ENCODE measurements around the gene AP2M1. TPM values are rescaled to one million over a fixed set of nuclear protein-coding genes. Genes with fewer than 3 reads are reported as not detected.

Gene AP2M1
- polyA plus RNA-seq, 1 donor = 286 TPM

DNA sequence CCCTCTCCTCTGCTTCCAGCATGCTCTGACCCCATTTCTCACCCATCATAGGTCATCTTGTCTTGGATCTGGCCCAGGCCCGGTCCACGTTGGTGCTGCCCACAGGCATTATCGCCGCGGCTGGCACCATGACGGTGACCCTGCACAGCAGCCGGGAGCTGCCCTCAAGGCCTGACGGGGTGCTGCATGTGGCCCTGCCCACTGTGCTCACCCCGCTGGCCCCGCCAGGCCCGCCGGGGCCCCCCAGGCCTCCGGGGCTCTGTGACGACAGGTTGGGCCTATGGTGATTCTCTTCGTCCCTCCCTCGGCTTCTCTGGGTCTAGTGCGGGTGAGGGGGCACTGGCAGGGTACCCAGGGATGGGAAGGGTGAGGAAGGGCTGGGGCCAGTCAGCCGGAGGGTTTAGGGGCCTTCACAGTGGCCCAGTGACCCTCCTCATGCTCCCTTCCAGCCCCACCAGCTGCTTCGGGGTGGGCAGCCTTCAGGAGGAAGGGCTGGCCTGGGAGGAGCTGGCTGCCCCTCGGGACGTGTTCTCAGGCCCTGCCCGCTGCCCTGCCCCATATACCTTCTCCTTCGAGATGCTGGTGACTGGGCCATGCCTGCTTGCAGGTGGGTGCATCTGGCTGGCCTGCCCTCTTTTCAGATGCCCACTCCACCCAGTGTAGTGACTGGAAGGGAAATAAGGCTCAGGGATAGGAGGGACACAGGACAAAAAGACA lies 58.6 kb downstream of the AP2M1 start:
- DNase-seq = no peak
- H3K4me1 ChIP-seq (ENCODE audit: control insufficient read depth, insufficient read depth, low read length) = peaks cover 8% of the 10 kb centered on the region
- no peak overlapping the region for H3K4me3 ChIP-seq (ENCODE audit: low read length)
- WGBS (ENCODE audit: insufficient coverage, low lambda C conversion rate) = no CpG with 5 or more reads among the region's 23 CpGs
- H3K27me3 ChIP-seq (ENCODE audit: control insufficient read depth, insufficient read depth, low read length) = peaks cover 70% of the 10 kb centered on the region
- H3K27ac ChIP-seq (ENCODE audit: low read length) = no peak overlapping the region
- no peaks in the 10 kb centered on the region for H3K36me3 ChIP-seq (ENCODE audit: control insufficient read depth, insufficient read depth, low read length)
- peaks cover 10% of the 10 kb centered on the region for H3K9me3 ChIP-seq (ENCODE audit: control insufficient read depth, low read depth, low read length)

Other genes with a start within 250 kb of the AP2M1 start
- 23.3 TPM for gene ABCC5, start 157.0 kb upstream of the AP2M1 start, polyA plus RNA-seq
- gene HTR3D, start 143.1 kb upstream of the AP2M1 start, polyA plus RNA-seq = not detected
- gene HTR3C, start 121.8 kb upstream of the AP2M1 start, polyA plus RNA-seq = not detected
- 0.03 TPM for gene HTR3E, start 77.8 kb upstream of the AP2M1 start, polyA plus RNA-seq
- gene EIF2B5, start 39.5 kb upstream of the AP2M1 start, polyA plus RNA-seq = 46.5 TPM
- 81.0 TPM for gene DVL3, start 19.5 kb upstream of the AP2M1 start, polyA plus RNA-seq
- 72.3 TPM for gene ABCF3, start 11.3 kb downstream of the AP2M1 start, polyA plus RNA-seq
- gene VWA5B2, start 54.7 kb downstream of the AP2M1 start, polyA plus RNA-seq = 18.6 TPM
- 74.6 TPM for gene ALG3, start 74.1 kb downstream of the AP2M1 start, polyA plus RNA-seq
- gene EEF1AKMT4, start 74.8 kb downstream of the AP2M1 start, polyA plus RNA-seq = 5.3 TPM
- gene CAMK2N2, start 86.7 kb downstream of the AP2M1 start, polyA plus RNA-seq = 0.72 TPM
- 1.4 TPM for gene ECE2, start 101.2 kb downstream of the AP2M1 start, polyA plus RNA-seq
- gene PSMD2, start 124.4 kb downstream of the AP2M1 start, polyA plus RNA-seq = 148 TPM
- gene EIF4G1, start 139.8 kb downstream of the AP2M1 start, polyA plus RNA-seq = 203 TPM
- 14.9 TPM for gene FAM131A, start 162.7 kb downstream of the AP2M1 start, polyA plus RNA-seq
- gene CLCN2, start 186.8 kb downstream of the AP2M1 start, polyA plus RNA-seq = 27.5 TPM
- gene POLR2H, start 186.9 kb downstream of the AP2M1 start, polyA plus RNA-seq = 167 TPM
- gene THPO, start 203.4 kb downstream of the AP2M1 start, polyA plus RNA-seq = 1.9 TPM
- gene CHRD, start 205.2 kb downstream of the AP2M1 start, polyA plus RNA-seq = 3.7 TPM

Data from large intestine (tissue), 3 donors.